ENCODE results near the gene AKR1D1. TPM values are rescaled to one million over a fixed set of nuclear protein-coding genes. Genes with fewer than 3 reads are reported as not detected.
A peak's percentile ranks its signal among the peaks of the same experiment; 100 is the strongest.

AKR1D1 gene
- total and polyA plus RNA-seq, 2 donors (not counting 3 experiments of a cell fraction or from before 2014, with no cell fraction given) = not detected

- Histone ChIP-seq H3K4me3 (replicated peaks in 1 of 3; ENCODE audit: insufficient read depth in 1 of 3, low read depth in 1 of 3, low read length in 3 of 3) (no peak overlapping the region), H3K9ac (replicated peaks; ENCODE audit: extremely low read depth, insufficient read depth, low read length) (no peak overlapping the region), H3K4me2 (ENCODE audit: insufficient read depth, low read length) (no peak overlapping the region), H3K9me3 (replicated peaks; ENCODE audit: control insufficient read depth, insufficient read depth, low read length) (no peaks in the 10 kb centered on the region), H3K79me2 (ENCODE audit: control insufficient read depth, insufficient read depth, low read length) (no peaks in the 10 kb centered on the region), H3K9me1 (replicated peaks; ENCODE audit: control insufficient read depth, extremely low read depth, insufficient read depth, low read length) (no peaks in the 10 kb centered on the region), H4K20me1 (replicated peaks; ENCODE audit: control insufficient read depth, extremely low read depth, insufficient read depth, low read length) (no peaks in the 10 kb centered on the region), H3K4me1 (ENCODE audit: control insufficient read depth, extremely low read depth, insufficient read depth, low read length) (no peaks in the 10 kb centered on the region), H2AFZ (ENCODE audit: low read depth, low read length) (no peak overlapping the region), H3K27me3 (ENCODE audit: control insufficient read depth in 2 of 2, insufficient read depth in 2 of 2, low read length in 2 of 2) (no peaks in the 10 kb centered on the region), H3K27ac (ENCODE audit: insufficient read depth, low read depth, low read length) (no peak overlapping the region), H3K36me3 (ENCODE audit: control insufficient read depth in 2 of 2, extremely low read depth in 1 of 2, insufficient read depth in 2 of 2, low read length in 2 of 2) (no peaks in the 10 kb centered on the region)
- dilution Hi-C loops (cut with MboI; ENCODE audit: extremely low pct_ligation_motif_present, low sequenced_read_pairs) = no loop called here
- no TSS peak for BruUV-seq (replicated peaks)
- ChIA-PET POLR2A (no interaction called here), CTCF (interaction anchor here (0.8 to 2.9 kb wide), 3 partner anchors 19 to 571 kb away, joined by 3 to 14 read pairs (median 4); no protein-coding TSS in a partner anchor)
- no peak for FAIRE-seq
- peak; percentile 9 for DNase-seq (ENCODE audit: low read depth, low spot score)
- TF ChIP-seq MAX (IDR thresholded peaks at IDR 0.05; ENCODE audit: insufficient read depth, insufficient read length) = no peak
- TF ChIP-seq EZH2 (IDR thresholded peaks at IDR 0.05; ENCODE audit: borderline replicate concordance, low read depth, low read length, severe bottlenecking) = no peak
- TF ChIP-seq POLR2AphosphoS5 (IDR thresholded peaks at IDR 0.05; ENCODE audit: insufficient read depth, low read depth, low read length) = no peak
- no peak for TF ChIP-seq MYC (IDR thresholded peaks at IDR 0.05; ENCODE audit: low read depth, low read length)
- TF ChIP-seq JUN (IDR thresholded peaks at IDR 0.05; ENCODE audit: borderline replicate concordance, insufficient read depth, insufficient read length, low read depth) = no peak
- TF ChIP-seq FOS (IDR thresholded peaks at IDR 0.05; ENCODE audit: borderline replicate concordance, insufficient read depth, low read length) = no peak
- TF ChIP-seq GATA2 (IDR thresholded peaks at IDR 0.05; ENCODE audit: insufficient read depth, insufficient read length, low read depth, low read length) = no peak
- no peak for TF ChIP-seq CTCF (IDR thresholded peaks at IDR 0.05; ENCODE audit: extremely low read depth in 1 of 2, insufficient read depth in 1 of 2, low read depth in 1 of 2, low read length in 2 of 2)
- TF ChIP-seq POLR2A (IDR thresholded peaks at IDR 0.05; ENCODE audit: low read depth, low read length) = no peak
- intact Hi-C loops (cut with micrococcal nuclease) = loop anchor here (10.0 kb wide), 1 partner anchor 378 kb away; no protein-coding TSS in a partner anchor
These were observed 91.0 kb downstream of the AKR1D1 start for GRCh38 chr7:138167222-138167621.
